G401 (cell line): ENCODE data around the gene ELP4. TPM values are rescaled to one million over a fixed set of nuclear protein-coding genes. Genes with fewer than 3 reads are reported as not detected.

Experiments
- DNase-seq: peaks from one replicate; pipeline ENCODE4 v3.0.0-alpha.2; 2015; ENCODE audit warnings: low spot score
- in situ Hi-C: cut with HindIII; loops from 2 replicates; pipeline ENCODE4 v1.10.0; 2016; ENCODE audit warnings: low sequenced_read_pairs, mixed read lengths
- total RNA-seq: library from RNA; depleted of rRNA; stranded (reverse); fragments of >200 nt; shearing (Covaris generic); gene quantifications from 2 replicates; pipeline ENCODE4 v1.2.3, GENCODE V29; 2014; rRNA removed

The ELP4 gene
- total RNA-seq, 1 experiment from 2014 or later, result 48.8 TPM

DNA sequence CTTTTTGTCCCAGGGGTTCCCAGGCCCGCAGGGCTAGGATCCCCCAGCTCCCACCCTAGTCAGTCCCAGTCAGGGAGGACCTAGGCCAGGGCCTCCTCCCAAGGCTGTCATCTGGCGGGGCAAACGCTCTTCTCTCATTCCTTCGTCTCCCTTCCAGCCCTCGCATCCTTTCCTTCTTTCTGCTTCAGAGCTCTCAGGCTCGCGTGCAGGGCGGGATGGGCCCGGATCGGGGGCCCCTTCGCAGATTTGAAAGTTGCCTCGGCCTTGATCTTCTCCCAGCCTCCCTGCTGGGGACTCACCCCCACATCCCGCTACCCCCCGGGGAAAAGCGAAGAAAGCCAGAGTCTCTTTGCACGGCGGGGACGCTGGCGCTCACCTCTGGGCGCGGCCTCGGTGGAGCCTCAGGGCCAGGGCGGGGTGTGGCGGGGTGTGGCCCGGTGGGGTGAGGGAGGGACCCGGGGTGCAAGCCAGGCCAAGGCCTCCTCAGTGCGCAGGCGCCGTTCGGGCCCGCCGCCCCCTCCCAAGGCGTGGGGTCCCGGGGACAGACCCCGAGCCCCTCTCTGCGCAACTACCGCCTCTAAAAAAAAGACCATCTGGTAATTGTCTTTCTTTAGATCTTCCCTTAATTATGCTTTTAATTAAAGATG is 316.4 kb downstream of the ELP4 start:
- peak; percentile 52 for DNase-seq
- in situ Hi-C loops, result no loop called here

DNA sequence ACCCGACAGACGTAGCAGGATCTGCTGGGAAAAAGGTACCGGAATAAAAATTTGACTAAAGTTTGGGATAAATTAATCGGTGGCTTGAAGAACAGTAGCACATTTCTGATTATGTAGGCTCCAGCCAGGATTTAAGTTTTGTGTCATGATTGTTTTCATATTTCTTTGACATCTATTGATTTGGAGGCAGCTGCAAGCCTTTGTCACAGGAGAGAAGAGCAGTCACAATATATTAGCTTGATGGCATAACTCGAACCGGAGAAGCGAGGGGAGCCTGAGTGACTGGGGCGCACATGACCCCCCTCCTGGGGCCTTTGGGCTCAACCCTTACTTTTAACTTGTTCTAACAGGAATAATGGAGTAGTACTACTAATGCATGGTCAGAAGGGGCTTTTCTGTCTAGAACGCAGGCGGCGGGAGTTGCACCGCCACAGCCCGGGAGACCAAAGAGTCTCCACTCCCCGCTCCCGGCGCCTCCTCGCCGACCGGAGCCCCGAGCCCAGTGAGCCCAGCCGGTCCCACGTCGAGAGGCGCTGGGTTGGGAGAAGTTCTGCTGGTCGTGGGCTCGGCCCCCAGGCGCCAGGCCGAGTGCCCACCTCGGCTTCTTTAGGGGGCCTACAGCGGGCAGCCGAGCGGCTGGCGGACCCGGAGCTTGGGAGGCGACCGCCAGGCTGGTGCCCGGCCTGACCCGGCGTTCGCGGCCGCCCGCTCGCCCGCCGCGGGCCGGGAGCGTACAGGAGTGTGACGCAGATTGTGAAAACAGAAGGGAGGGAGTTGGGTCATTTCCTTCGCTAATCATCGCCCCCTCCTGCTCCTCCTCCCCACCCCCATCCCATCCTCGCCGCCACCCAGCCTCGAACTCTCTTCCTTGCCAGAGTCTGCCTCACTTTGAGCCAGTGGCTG is 317.2 kb downstream of the ELP4 start:
- in situ Hi-C loops, result no loop called here
- peak; percentile 76 for DNase-seq

DNA sequence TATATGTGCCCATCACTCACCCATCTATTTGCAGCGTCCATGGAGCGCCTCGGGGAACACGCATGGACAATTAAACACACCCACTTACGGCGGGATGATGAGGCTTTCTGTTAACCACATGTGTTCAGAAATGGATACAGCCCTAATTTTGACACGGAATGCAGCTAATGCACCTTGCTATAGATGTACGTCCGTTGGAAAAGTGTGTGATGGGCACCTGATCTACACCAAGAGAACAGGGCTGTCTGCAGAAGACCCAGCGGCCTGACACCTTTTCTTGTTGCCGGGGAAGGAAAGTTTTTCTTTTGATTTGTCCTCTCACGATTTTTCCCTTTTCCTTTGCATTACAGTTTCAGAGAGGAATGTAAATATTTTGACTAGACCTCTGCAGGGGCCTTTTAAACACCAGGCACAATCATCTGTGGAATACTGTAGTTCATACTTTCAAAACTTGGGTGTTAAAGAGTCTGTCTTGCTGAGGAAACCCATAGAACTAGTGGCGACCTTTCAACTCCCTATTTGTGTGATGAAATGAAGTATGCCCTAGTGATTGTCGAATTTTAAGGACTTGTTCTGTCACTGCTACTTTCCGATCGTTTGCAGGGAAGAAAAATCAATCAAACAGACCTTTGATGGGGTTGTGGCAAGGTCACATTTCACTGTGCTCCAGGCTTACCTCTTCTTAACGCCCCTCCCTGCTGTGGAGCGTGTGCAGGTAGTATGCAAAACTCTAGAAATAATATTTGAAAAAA is 318.1 kb downstream of the ELP4 start:
- in situ Hi-C loops, result no loop called here
- no peak for DNase-seq

DNA sequence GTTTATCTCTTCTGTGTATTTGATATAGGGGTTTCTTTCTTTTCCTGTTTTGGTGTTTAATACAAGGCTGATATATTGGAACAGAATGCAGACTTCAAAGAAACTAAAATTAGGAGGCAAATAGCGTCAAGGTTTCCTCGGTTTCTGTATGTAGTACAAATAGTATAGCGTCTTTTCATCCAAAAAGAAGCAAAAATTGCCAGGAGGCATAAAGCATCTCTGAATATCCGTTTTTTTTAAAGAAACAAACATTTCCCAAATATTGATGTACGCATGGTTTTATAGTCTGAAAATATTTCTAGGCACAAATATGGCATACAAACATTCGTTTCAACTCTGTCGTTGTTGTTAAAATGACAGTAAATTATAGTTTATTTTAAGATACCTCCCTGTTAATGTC is 318.6 kb downstream of the ELP4 start:
- in situ Hi-C loops, result no loop called here
- DNase-seq, result no peak

DNA sequence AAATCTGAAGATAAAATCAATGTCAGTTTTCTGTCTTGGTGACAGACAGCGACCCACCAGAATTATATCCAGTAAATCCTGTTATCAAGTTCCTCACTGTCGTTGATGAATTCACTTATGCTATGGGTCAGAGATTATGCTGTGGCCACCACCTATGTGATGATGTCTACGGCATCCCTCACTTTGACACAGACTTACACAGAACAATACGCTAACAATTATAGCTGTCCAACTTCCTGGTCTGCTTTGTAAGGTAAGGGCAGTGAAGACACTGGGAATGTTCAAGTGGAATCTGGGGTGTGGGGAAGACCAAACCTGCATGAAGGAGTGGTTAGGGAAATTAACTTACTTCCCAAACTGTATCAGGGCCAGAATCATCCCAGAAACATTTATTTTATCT is 320.8 kb downstream of the ELP4 start:
- in situ Hi-C loops, result no loop called here
- DNase-seq, result no peak

DNA sequence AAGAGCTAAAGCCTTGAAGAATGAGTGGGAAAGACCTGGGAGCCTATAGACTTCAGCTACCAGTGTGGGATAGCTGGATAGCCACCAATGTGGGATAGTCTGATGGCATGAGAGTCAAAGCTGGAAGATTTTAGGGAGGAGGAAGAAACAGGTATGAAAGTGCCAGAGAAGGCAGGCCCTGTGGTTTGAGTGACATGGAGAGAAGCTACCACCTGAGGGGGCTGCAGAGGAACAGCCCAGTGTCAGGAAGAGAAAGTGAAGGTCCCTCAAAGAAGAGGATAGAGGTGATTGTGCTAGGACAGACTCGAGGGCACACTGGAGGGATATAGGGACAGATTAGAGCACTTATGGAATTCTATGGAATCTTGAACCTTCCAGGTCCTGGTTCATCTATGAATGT is 324.7 kb downstream of the ELP4 start:
- DNase-seq, result no peak
- in situ Hi-C loops, result no loop called here

Other genes starting within 250 kb of the ELP4 start
- 2.1 TPM in 1 of 2 replicates, not detected in the other for gene DCDC1, start 140.0 kb upstream of the ELP4 start, total RNA-seq
- gene DNAJC24, start 139.9 kb upstream of the ELP4 start, total RNA-seq, result 6.5 and 10.9 TPM in 2 replicates
- gene IMMP1L, start 145 bp upstream of the ELP4 start, total RNA-seq, result 74.3 and 96.1 TPM in 2 replicates